Memory B cell (primary cell): ENCODE results near the gene TBCE.
"Not testable (repeated sequence)": the region's sequence is repeated elsewhere in the genome, so short reads cannot be mapped to it uniquely, and the experiment has no call there.

Experiments used
- ATAC-seq: fragments of 150-1000 bp; cut with Tn5 transposase; 2 replicates; pipeline ENCODE4 v1.10.0; 2021; ENCODE audit warnings: low read depth, mild to moderate bottlenecking, moderate library complexity
- DNase-seq, 2 donors: peaks; one replicate each; pipeline ENCODE4 v3.0.0; 2022; ENCODE audit warnings: low spot score in 2 of 2
- H3K27ac Mint-ChIP-seq: one replicate; pipeline ENCODE4 v1.8.0; 2022; ENCODE audit warnings: mild to moderate bottlenecking, moderate library complexity, mixed read lengths
- H3K27me3 Mint-ChIP-seq: one replicate; pipeline ENCODE4 v1.8.0; 2022; ENCODE audit warnings: mixed read lengths
- H3K36me3 Mint-ChIP-seq: one replicate; pipeline ENCODE4 v1.8.0; 2022; ENCODE audit warnings: mild to moderate bottlenecking, mixed read lengths
- H3K4me1 Mint-ChIP-seq: one replicate; pipeline ENCODE4 v1.8.0; 2022; ENCODE audit warnings: mixed read lengths
- H3K4me3 Mint-ChIP-seq: one replicate; pipeline ENCODE4 v1.8.0; 2022; ENCODE audit warnings: mild to moderate bottlenecking, moderate library complexity, mixed read lengths
- H3K9me3 Mint-ChIP-seq: one replicate; pipeline ENCODE4 v1.8.0; 2022; ENCODE audit warnings: mixed read lengths

The TBCE gene

GRCh38 chr1:235429143-235429542 is 61.9 kb downstream of the TBCE start:
- ATAC-seq = no peak
- peaks cover 10% of the 10 kb centered on the region for H3K4me1 Mint-ChIP-seq
- no peak overlapping the region for H3K27ac Mint-ChIP-seq
- peaks cover 8% of the 10 kb centered on the region for H3K36me3 Mint-ChIP-seq
- H3K27me3 Mint-ChIP-seq = no peaks in the 10 kb centered on the region
- no peak for DNase-seq
- no peak overlapping the region for H3K4me3 Mint-ChIP-seq
- H3K9me3 Mint-ChIP-seq = no peaks in the 10 kb centered on the region

DNA sequence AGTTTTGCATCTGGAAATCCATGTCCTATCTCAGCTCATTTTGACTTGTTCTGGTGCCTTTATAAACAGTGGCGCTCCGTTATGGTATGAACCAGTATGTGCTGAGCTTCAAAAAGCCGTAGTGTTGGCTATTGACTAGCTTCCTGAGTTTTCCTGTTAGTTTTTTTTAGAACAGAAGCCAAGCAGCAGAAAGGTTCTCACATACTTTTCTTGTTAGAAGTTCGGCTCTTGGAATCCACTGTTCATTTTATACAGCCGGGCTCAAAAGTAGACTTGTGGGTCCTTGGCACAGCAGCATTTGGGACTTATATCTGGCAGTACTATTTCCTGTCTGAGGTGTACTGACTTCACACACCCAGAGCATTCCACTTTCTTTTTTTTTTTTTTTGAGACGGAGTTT is 63.8 kb downstream of the TBCE start:
- H3K9me3 Mint-ChIP-seq = no peaks in the 10 kb centered on the region
- no peak for DNase-seq
- no peak overlapping the region for H3K27ac Mint-ChIP-seq
- H3K4me3 Mint-ChIP-seq = no peak overlapping the region
- peaks cover 8% of the 10 kb centered on the region for H3K4me1 Mint-ChIP-seq
- H3K36me3 Mint-ChIP-seq = peaks cover 8% of the 10 kb centered on the region
- no peak for ATAC-seq
- H3K27me3 Mint-ChIP-seq = no peaks in the 10 kb centered on the region

- DNase-seq (no peak), ATAC-seq (no peak)
- H3K9me3 Mint-ChIP-seq = no peaks in the 10 kb centered on the region
- H3K27ac Mint-ChIP-seq = no peak overlapping the region
- H3K27me3 Mint-ChIP-seq = no peaks in the 10 kb centered on the region
- H3K36me3 Mint-ChIP-seq = peaks cover 16% of the 10 kb centered on the region
- no peak overlapping the region for H3K4me3 Mint-ChIP-seq
- no peaks in the 10 kb centered on the region for H3K4me1 Mint-ChIP-seq
Observed at GRCh38 chr1:235434001-235434400, 66.8 kb downstream of the TBCE start.

- ATAC-seq (no peak), DNase-seq (no peak)
- H3K9me3 Mint-ChIP-seq = no peaks in the 10 kb centered on the region
- no peak overlapping the region for H3K27ac Mint-ChIP-seq
- H3K4me3 Mint-ChIP-seq = no peak overlapping the region
- H3K4me1 Mint-ChIP-seq = no peaks in the 10 kb centered on the region
- H3K36me3 Mint-ChIP-seq = peaks cover 29% of the 10 kb centered on the region
- H3K27me3 Mint-ChIP-seq = no peaks in the 10 kb centered on the region
Observed at GRCh38 chr1:235441159-235441685, 74.0 kb downstream of the TBCE start.

DNA sequence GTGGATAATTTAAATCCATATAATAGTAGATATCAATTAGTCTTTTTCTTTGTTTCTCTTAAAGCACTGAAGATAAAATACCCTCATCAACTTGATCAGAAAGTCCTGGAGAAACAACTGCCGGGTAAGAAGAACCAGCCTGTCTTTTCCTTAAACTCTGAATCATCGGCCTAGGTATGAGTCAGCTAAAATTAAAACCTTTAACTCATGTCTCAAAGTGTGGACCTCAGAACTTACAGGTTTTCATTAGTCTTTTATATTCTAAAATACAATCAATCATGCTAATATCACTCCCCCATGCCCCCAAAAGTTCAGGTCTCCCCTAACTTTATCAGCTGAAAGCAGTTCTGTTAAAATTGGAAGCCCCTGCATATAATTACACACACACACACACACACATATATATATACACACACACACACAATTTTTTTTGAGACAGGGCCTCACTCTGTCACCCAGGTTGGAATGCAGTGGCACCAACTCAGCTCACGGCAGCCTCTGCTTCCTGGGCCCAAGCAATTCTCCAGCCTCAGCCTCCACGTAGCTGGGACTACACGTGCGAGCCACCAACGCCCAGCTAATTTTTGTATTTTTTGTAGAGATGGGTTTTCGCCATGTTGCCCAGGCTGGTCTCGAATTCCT is 75.7 kb downstream of the TBCE start:
- Mint-ChIP-seq H3K36me3 (peaks cover 22% of the 10 kb centered on the region), H3K27ac (no peak overlapping the region), H3K4me1 (no peaks in the 10 kb centered on the region), H3K4me3 (no peak overlapping the region), H3K9me3 (no peaks in the 10 kb centered on the region), H3K27me3 (no peaks in the 10 kb centered on the region)
- ATAC-seq (no peak), DNase-seq (no peak)

- Mint-ChIP-seq H3K27me3 (no peaks in the 10 kb centered on the region), H3K9me3 (no peaks in the 10 kb centered on the region), H3K27ac (no peak overlapping the region), H3K4me1 (no peaks in the 10 kb centered on the region), H3K4me3 (no peak overlapping the region), H3K36me3 (peaks cover 17% of the 10 kb centered on the region)
- no peak for ATAC-seq
- no peak for DNase-seq
Observed at GRCh38 chr1:235448616-235449015, 81.4 kb downstream of the TBCE start.

DNA sequence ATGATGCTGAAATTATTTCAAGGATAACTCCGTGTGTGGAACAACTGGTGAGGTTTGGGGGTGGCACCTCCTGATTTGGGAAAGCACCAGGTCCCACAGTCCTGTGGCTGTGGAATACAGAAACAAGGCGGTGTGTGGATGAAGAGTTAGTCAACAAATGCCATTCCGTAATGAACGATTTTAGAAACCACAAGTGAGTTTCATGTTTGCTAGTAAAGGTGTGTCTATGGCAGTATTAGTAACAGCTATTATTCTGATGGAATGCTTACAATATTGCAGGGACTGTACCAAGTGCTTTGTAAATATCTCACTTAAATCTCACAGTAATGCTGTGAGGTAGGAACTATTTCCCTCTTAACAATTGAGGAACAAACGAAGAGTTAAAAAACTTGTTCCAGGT is 83.2 kb downstream of the TBCE start:
- Mint-ChIP-seq H3K4me3 (no peak overlapping the region), H3K27me3 (no peaks in the 10 kb centered on the region), H3K9me3 (no peaks in the 10 kb centered on the region), H3K4me1 (no peaks in the 10 kb centered on the region), H3K36me3 (peaks cover 7% of the 10 kb centered on the region), H3K27ac (peak overlapping the region; percentile 38)
- no peak for ATAC-seq
- no peak for DNase-seq

GRCh38 chr1:235450886-235451483 is 83.8 kb downstream of the TBCE start:
- Mint-ChIP-seq H3K4me3 (no peak overlapping the region), H3K27me3 (no peaks in the 10 kb centered on the region), H3K4me1 (no peaks in the 10 kb centered on the region), H3K27ac (peak overlapping the region; percentile 38), H3K9me3 (no peaks in the 10 kb centered on the region), H3K36me3 (peaks cover 7% of the 10 kb centered on the region)
- no peak for ATAC-seq
- DNase-seq = no peak

GRCh38 chr1:235454021-235454420 is 86.8 kb downstream of the TBCE start:
- Mint-ChIP-seq H3K4me1 (no peaks in the 10 kb centered on the region), H3K27ac (no peak overlapping the region), H3K27me3 (no peaks in the 10 kb centered on the region), H3K36me3 (peaks cover 6% of the 10 kb centered on the region), H3K9me3 (no peaks in the 10 kb centered on the region), H3K4me3 (no peak overlapping the region)
- ATAC-seq (no peak), DNase-seq (no peak)

- Mint-ChIP-seq H3K27me3 (no peaks in the 10 kb centered on the region), H3K27ac (no peak overlapping the region), H3K4me1 (no peaks in the 10 kb centered on the region), H3K9me3 (no peaks in the 10 kb centered on the region), H3K36me3 (peaks cover 5% of the 10 kb centered on the region), H3K4me3 (no peak overlapping the region)
- no peak for ATAC-seq
- no peak for DNase-seq
Observed at GRCh38 chr1:235455097-235455496, 87.9 kb downstream of the TBCE start.

DNA sequence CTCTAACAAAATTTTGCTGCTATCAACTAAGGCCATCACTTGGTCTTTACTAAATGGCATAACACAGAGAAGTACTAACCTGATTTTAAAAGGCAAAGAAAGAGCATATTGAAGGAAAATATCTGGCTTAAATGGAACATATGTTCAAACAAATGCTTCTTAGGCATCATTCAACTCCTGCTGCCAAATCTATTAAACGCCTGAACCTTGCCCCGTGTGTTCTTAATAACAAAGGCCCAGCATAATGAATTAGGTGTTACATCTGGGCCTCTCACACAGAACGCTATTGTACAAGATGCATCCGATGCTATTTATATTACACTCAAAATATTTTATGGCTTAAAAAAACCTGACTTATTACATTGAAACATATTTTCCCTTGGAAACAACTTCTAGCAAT is 88.6 kb downstream of the TBCE start:
- no peaks in the 10 kb centered on the region for H3K27me3 Mint-ChIP-seq

DNA sequence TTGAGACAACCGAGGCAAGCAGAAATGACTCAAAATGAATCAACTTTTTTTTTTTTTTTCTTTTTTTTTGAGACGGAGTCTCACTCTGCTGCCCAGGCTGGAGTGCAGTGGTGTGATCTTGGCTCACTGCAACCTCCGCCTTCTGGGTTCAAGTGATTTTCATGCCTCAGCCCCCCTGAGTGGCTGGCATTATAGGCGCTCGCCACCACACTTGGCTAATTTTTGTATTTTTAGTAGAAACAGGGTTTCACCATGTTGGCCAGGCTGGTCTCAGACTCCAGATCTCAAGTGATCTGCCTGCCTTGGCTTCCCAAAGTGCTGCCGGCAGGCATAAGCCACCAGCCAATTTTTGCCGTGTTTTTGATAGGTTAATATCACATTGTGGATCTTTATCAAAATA is 90.6 kb downstream of the TBCE start:
- H3K4me1 Mint-ChIP-seq, ATAC-seq, DNase-seq, H3K36me3 Mint-ChIP-seq, H3K4me3 Mint-ChIP-seq, H3K27ac Mint-ChIP-seq, H3K9me3 Mint-ChIP-seq, H3K27me3 Mint-ChIP-seq: not testable (repeated sequence)

More for the DNA sequence above, 88.6 kb downstream of the TBCE start:
- Mint-ChIP-seq H3K4me1 (no peaks in the 10 kb centered on the region), H3K4me3 (no peak overlapping the region), H3K9me3 (no peaks in the 10 kb centered on the region), H3K27ac (no peak overlapping the region), H3K36me3 (peaks cover 3% of the 10 kb centered on the region)
- DNase-seq (no peak), ATAC-seq (no peak)

GRCh38 chr1:235460770-235461169 is 93.5 kb downstream of the TBCE start:
- Mint-ChIP-seq H3K9me3 (no peaks in the 10 kb centered on the region), H3K27me3 (no peaks in the 10 kb centered on the region), H3K4me3 (no peak overlapping the region), H3K27ac (no peak overlapping the region), H3K36me3 (peaks cover 9% of the 10 kb centered on the region), H3K4me1 (peaks cover 5% of the 10 kb centered on the region)
- DNase-seq = no peak
- ATAC-seq = no peak

- Mint-ChIP-seq H3K9me3 (no peaks in the 10 kb centered on the region), H3K27me3 (no peaks in the 10 kb centered on the region), H3K4me3 (no peak overlapping the region), H3K27ac (no peak overlapping the region), H3K36me3 (peaks cover 10% of the 10 kb centered on the region), H3K4me1 (peaks cover 5% of the 10 kb centered on the region)
- no peak for ATAC-seq
- no peak for DNase-seq
Observed at GRCh38 chr1:235461954-235462353, 94.7 kb downstream of the TBCE start.

- H3K27me3 Mint-ChIP-seq, H3K27ac Mint-ChIP-seq, H3K4me3 Mint-ChIP-seq, ATAC-seq, H3K4me1 Mint-ChIP-seq, DNase-seq, H3K9me3 Mint-ChIP-seq: not testable (repeated sequence)
- H3K36me3 Mint-ChIP-seq = peaks cover 10% of the 10 kb centered on the region
Observed at GRCh38 chr1:235462832-235463231, 95.6 kb downstream of the TBCE start.
